ENCODE measurements around the gene FBLN1. TPM values are rescaled to one million over a fixed set of nuclear protein-coding genes. Genes with fewer than 3 reads are reported as not detected.

Gene FBLN1
- polyA plus RNA-seq, 3 donors: 0.03 to 0.17 TPM; not detected in 1

DNA sequence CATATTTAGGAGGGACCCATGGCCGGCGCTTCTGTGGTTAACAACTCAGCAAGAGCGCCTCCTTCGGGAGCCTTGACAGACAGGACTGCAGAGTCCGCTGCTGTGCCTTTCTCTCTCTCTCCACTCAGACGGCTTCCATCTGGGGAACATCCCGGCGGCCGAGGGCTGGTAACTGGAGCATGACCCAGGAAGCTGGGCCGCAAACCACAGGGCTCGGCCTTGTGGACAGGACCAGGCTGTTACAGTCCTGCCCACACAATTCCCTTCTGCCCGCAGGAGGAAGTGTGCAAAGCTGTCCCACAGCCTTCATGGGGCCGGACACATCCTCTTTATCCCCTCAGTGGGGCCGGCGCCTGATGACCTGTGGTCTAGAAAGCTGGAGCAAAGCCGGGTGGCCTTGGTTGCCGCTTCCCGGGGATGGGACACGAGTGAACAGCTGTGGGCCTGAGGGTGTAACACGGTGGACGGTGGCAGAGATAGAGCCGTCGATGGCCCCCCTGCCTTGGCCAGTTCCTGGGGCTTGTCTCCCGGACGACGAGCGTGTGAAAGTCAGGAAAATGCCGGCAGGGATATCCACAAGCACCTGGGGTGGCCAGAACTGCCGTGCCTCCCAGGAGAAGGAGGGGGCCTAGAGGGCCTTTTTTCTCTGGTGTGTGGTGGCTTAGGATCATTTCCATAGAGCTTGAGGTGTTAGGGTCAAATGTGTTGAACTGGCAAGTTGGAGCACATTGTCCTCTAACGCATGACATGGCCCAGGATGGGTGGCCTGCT lies 50.1 kb downstream of the FBLN1 start:
- Histone ChIP-seq H3K36me3 (replicated peaks in 1 of 2; ENCODE audit: control insufficient read depth in 1 of 2, insufficient read depth in 2 of 2, low read length in 2 of 2) (no peaks in the 10 kb centered on the region), H4K20me1 (ENCODE audit: insufficient read depth, low read length) (no peaks in the 10 kb centered on the region), H2AFZ (ENCODE audit: insufficient read depth, low read depth, low read length, poor library complexity, severe bottlenecking) (no peak overlapping the region), H3K9ac (ENCODE audit: insufficient read depth, low read length, poor library complexity, severe bottlenecking) (no peak overlapping the region), H3K4me3 (replicated peaks in 1 of 3; ENCODE audit: low read depth in 2 of 3, low read length in 3 of 3) (no peak overlapping the region), H3K9me3 (replicated peaks in 1 of 2; ENCODE audit: control insufficient read depth in 1 of 2, insufficient read depth in 1 of 2, low read length in 2 of 2) (peaks cover 0 to 4% of the 10 kb centered on the region in 2 donors), H3K4me1 (ENCODE audit: control insufficient read depth in 1 of 2, insufficient read depth in 2 of 2, low read length in 2 of 2) (peaks cover 6 to 11% of the 10 kb centered on the region in 2 donors), H3K27me3 (ENCODE audit: control insufficient read depth in 2 of 2, insufficient read depth in 2 of 2, low read length in 2 of 2) (peaks cover 0 to 4% of the 10 kb centered on the region in 2 donors), H3K27ac (ENCODE audit: low read depth in 1 of 2, low read length in 2 of 2) (no peak overlapping the region), H3K4me2 (replicated peaks; ENCODE audit: extremely low read depth, low read length, poor library complexity, severe bottlenecking) (peak overlapping the region; percentile 13), H3K79me2 (ENCODE audit: insufficient read depth, low read length) (no peaks in the 10 kb centered on the region)
- H3K4me1 Mint-ChIP-seq: peaks cover 7% of the 10 kb centered on the region
- peak overlapping the region in 1 of 7 donors; percentile 16 for H3K27ac Mint-ChIP-seq
- peaks cover 12 to 16% (median 13%) of the 10 kb centered on the region in 3 donors for H3K27me3 Mint-ChIP-seq (ENCODE audit: low read depth in 3 of 3)
- H3K4me3 Mint-ChIP-seq: no peak overlapping the region
- no peaks in the 10 kb centered on the region for H3K36me3 Mint-ChIP-seq
- DNase-seq: no peak
- intact Hi-C loops (cut with micrococcal nuclease): loop anchor here (5.0 to 10.0 kb wide), 2 partner anchors 285 to 458 kb away; no protein-coding TSS in a partner anchor
- TF ChIP-seq, protein P1, sequence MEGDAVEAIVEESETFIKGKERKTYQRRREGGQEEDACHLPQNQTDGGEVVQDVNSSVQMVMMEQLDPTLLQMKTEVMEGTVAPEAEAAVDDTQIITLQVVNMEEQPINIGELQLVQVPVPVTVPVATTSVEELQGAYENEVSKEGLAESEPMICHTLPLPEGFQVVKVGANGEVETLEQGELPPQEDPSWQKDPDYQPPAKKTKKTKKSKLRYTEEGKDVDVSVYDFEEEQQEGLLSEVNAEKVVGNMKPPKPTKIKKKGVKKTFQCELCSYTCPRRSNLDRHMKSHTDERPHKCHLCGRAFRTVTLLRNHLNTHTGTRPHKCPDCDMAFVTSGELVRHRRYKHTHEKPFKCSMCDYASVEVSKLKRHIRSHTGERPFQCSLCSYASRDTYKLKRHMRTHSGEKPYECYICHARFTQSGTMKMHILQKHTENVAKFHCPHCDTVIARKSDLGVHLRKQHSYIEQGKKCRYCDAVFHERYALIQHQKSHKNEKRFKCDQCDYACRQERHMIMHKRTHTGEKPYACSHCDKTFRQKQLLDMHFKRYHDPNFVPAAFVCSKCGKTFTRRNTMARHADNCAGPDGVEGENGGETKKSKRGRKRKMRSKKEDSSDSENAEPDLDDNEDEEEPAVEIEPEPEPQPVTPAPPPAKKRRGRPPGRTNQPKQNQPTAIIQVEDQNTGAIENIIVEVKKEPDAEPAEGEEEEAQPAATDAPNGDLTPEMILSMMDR (IDR thresholded peaks at IDR 0.05): no peak
- 83% methylated on average over 19 of the region's 30 CpGs for WGBS (ENCODE audit: insufficient coverage)
- peaks cover 0 to 8% (median 5%) of the 10 kb centered on the region in 7 donors for H3K9me3 Mint-ChIP-seq

DNA sequence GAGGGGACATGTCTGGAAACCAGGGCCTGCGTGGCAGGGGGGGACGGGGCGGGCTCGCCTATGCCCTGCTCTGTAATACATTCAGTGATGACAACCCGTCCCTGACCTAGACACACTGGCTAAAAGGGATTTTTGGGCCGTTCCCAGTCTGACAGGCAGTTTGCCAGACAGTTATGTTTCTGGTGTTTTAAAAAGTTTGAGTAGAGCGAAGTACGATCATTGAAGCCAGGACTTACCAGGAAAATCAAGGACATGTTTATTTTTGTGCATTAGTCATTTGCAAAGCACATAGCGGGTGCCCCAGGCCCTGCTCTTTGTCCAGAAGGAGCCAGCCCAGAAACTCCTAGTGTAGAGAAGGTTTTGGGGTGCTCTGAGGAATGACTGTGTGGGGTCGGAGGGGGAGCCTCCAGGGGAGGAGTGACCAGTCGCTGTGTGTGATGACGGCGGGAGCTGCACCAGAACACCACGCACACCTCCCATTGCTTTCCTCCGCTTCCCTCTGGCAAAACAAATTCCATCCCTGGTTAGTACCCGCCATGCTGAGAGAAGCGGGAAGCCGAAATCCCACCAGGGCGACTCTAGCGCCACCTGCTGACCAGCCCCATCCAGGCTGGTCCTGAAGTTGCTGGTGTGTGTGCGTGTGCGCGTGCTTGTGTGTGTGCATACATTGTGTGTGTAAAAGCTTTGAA lies 50.8 kb downstream of the FBLN1 start:
- Mint-ChIP-seq H3K4me3 (peak overlapping the region in 1 of 2 donors; percentile 60), H3K9me3 (peaks cover 0 to 8% (median 5%) of the 10 kb centered on the region in 7 donors), H3K27me3 (ENCODE audit: low read depth in 3 of 3) (peaks cover 12 to 14% (median 13%) of the 10 kb centered on the region in 3 donors), H3K4me1 (peaks cover 7% of the 10 kb centered on the region), H3K27ac (no peak overlapping the region), H3K36me3 (no peaks in the 10 kb centered on the region)
- Histone ChIP-seq H3K9me3 (replicated peaks in 1 of 2; ENCODE audit: control insufficient read depth in 1 of 2, insufficient read depth in 1 of 2, low read length in 2 of 2) (peaks cover 0 to 4% of the 10 kb centered on the region in 2 donors), H2AFZ (ENCODE audit: insufficient read depth, low read depth, low read length, poor library complexity, severe bottlenecking) (peak overlapping the region; percentile 11), H4K20me1 (ENCODE audit: insufficient read depth, low read length) (no peaks in the 10 kb centered on the region), H3K4me1 (ENCODE audit: control insufficient read depth in 1 of 2, insufficient read depth in 2 of 2, low read length in 2 of 2) (peaks cover 6 to 11% of the 10 kb centered on the region in 2 donors), H3K4me3 (replicated peaks in 1 of 3; ENCODE audit: low read depth in 2 of 3, low read length in 3 of 3) (no peak overlapping the region), H3K79me2 (ENCODE audit: insufficient read depth, low read length) (no peaks in the 10 kb centered on the region), H3K27me3 (ENCODE audit: control insufficient read depth in 2 of 2, insufficient read depth in 2 of 2, low read length in 2 of 2) (peaks cover 0 to 4% of the 10 kb centered on the region in 2 donors), H3K27ac (ENCODE audit: low read depth in 1 of 2, low read length in 2 of 2) (no peak overlapping the region), H3K4me2 (replicated peaks; ENCODE audit: extremely low read depth, low read length, poor library complexity, severe bottlenecking) (no peak overlapping the region), H3K36me3 (replicated peaks in 1 of 2; ENCODE audit: control insufficient read depth in 1 of 2, insufficient read depth in 2 of 2, low read length in 2 of 2) (no peaks in the 10 kb centered on the region), H3K9ac (ENCODE audit: insufficient read depth, low read length, poor library complexity, severe bottlenecking) (no peak overlapping the region)
- TF ChIP-seq, protein P1 (IDR thresholded peaks at IDR 0.05): peak; percentile 81
- intact Hi-C loops (cut with micrococcal nuclease): loop anchor here (5.0 to 10.0 kb wide), 2 partner anchors 286 to 459 kb away; no protein-coding TSS in a partner anchor
- 55% methylated on average over 14 of the region's 23 CpGs for WGBS (ENCODE audit: insufficient coverage)
- peak; percentile 29 to 38 (median 31) for DNase-seq

All from CD14-positive monocyte (primary cell).